ENCODE results near the gene SMC4. TPM values are rescaled to one million over a fixed set of nuclear protein-coding genes. Genes with fewer than 3 reads are reported as not detected.
"Not testable (repeated sequence)": the region's sequence is repeated elsewhere in the genome, so short reads cannot be mapped to it uniquely, and the experiment has no call there.

SMC4 gene
- total RNA-seq, 2 experiments from 2014 or later = 153 to 164 TPM

DNA sequence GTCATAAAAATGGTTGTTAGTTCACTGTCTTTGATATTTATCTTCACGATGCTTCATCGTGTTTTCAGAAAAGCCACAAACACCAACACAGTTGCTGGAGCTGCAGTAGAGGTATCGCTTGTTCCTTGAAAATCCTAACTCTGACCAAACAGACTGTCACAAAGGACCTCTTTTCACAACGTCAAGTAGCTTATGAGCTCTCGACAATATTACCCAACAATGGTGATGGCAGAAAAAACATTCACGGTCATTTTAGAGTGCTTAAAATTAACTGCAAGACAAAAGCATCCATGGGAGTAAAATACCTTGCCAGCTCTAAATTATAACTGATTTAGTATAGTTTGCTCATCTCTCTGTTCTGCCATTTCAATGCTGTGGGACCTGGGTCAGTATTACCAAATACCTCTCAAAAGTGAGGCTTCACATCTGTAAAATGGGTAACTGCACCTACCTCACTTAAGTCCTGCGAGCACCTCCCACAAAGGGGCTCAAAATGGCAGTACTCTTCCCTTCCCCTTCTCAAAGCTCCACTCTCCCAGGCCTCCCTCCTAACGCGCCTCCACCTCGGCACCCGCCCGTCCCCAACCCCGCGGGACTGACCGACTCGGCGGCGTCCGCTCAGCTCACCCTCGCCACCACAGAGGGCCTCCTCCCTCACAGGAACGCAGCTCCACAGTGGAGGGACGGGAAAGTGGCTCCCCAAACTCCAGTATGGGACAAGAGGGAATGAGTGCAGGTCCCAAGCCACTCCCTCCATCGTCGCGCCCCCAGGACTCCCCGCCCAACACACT is 49.6 kb downstream of the SMC4 start:
- H3K36me3 Mint-ChIP-seq = peaks cover 37% of the 10 kb centered on the region
- DNase-seq = no peak
- peak overlapping the region; percentile 93 for H3K27ac Mint-ChIP-seq
- no peaks in the 10 kb centered on the region for H3K27me3 Mint-ChIP-seq
- peak overlapping the region; percentile 90 for H3K4me3 Mint-ChIP-seq
- H3K4me1 Mint-ChIP-seq = peaks cover 26% of the 10 kb centered on the region
- H3K9me3 Mint-ChIP-seq = peaks cover 1% of the 10 kb centered on the region

DNA sequence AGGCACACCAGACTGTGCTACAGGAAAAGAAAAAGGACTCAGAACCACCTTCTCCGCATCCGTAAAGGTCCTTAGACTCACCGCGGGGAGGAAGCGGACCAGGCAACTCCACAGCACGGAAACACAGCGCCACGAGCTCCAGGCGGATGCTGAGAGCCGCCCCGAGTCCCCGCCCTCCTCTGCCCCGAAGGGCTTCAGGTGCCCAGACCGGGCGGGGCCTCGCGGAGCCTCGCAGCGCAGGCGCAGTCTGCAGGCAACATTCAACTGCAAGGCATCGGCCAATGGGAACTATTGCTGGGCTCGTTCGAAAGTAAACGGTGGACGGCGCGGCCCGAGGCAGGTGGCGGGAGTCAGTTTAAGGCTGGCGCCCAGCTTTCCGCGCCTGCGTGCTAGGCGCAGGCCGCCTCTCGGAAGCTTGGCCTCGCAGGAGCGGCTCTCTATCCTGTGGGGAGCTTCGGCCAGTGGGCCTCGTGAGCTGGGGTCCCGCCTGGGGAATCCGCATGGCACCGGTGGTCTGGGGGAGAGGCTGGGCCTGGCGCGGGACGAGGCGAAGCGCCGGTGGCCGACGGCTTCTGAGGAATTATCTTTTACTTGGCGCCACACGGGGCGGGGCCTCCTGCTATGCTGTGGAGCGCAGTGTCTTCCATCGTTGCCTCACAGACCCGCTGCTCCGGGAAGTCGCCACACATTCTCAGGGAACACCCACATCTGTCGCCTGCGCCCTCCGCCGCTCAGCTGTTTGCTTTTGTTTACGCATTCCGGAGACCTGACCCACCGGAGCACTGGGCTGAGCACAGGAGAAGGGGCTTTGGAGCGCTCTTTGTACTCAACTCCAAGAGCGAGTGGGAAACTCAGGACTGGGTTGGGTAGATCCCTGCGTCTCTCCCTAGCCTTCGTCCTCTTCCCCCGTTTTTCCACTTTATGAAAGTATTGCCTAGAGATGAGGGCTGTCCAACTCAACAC is 50.5 kb downstream of the SMC4 start, which contains the start of gene TRIM59:
TSS of gene TRIM59 (minus strand) at position 151 of the 963 bp plus-strand sequence. CDS start 10,603 bp downstream, outside the sequence.
- peak within 1 kb of the TSS; percentile 90 for H3K4me3 Mint-ChIP-seq
- peaks cover 1% of the 10 kb centered on the region for H3K9me3 Mint-ChIP-seq
- peaks cover 31% of the 10 kb centered on the region for H3K36me3 Mint-ChIP-seq
- peak; percentile 98 for DNase-seq
- H3K27ac Mint-ChIP-seq = peak within 1 kb of the TSS; percentile 93
- no peaks in the 10 kb centered on the region for H3K27me3 Mint-ChIP-seq
- H3K4me1 Mint-ChIP-seq = peaks cover 21% of the 10 kb centered on the region

DNA sequence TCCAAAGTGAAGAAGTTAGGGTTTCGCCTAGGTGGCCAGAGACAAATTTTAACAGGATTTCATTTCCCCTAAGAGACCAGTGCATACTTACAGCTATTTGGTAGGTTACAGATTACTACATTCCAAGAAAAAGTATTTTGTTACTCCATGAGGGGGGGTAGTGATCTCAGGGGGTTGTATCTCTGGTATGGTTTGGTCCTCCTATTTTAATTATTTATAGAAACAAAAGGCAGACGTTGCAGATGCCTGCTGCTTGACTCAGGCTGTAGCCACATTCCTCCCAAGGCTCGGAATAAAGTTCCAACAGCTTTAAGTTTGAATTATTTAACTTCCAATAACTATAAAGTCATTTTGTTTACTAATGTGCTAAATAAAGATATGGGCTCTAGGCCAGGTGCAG is 51.4 kb downstream of the SMC4 start:
- Mint-ChIP-seq H3K4me3 (peak overlapping the region; percentile 90), H3K36me3 (peaks cover 22% of the 10 kb centered on the region), H3K9me3 (no peaks in the 10 kb centered on the region), H3K4me1 (peaks cover 20% of the 10 kb centered on the region), H3K27me3 (no peaks in the 10 kb centered on the region), H3K27ac (peak overlapping the region; percentile 93)
- DNase-seq = no peak

DNA sequence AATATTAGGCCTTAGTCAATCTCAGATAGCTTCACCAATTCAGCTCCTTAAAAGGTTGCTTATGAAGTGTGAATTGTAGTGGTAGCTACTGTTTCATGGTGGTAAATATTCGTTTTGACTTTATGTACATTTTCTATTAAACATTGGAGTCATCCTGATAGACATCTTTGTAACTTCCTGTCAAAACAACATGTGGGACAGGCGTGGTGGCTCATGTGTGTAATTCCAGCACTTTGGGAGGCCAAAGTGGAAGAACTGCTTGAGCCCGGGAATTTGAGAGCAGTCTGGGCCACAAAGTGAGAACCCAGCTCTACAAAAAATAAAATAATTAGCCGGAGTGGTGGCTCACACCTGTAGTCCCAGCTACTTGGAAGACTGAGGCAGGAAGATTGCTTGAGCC is 52.2 kb downstream of the SMC4 start:
- Mint-ChIP-seq H3K4me3 (no peak overlapping the region), H3K27me3 (no peaks in the 10 kb centered on the region), H3K9me3 (no peaks in the 10 kb centered on the region), H3K36me3 (peaks cover 17% of the 10 kb centered on the region), H3K4me1 (peaks cover 17% of the 10 kb centered on the region), H3K27ac (no peak overlapping the region)
- no peak for DNase-seq

DNA sequence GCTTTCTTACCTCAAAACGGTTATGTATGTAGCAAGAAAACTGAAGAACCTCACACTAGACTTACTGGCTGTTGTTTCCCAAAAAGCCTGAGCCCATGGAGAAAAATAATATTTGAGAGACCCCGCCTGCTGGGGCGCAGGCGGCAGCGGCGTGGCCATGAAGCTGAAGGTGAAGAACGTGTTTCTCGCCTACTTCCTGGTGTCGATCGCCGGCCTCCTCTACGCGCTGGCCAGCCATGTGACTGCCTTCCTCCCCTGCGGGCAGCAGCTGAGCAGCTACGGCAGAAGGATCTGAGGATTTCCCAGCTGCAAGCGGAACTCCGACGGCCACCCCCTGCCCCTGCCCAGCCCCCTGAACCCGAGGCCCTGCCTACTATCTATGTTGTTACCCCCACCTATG is 52.8 kb downstream of the SMC4 start:
- H3K4me3 Mint-ChIP-seq, DNase-seq, H3K27me3 Mint-ChIP-seq, H3K27ac Mint-ChIP-seq, H3K9me3 Mint-ChIP-seq: not testable (repeated sequence)
- peaks cover 14% of the 10 kb centered on the region for H3K36me3 Mint-ChIP-seq
- H3K4me1 Mint-ChIP-seq = peaks cover 13% of the 10 kb centered on the region

DNA sequence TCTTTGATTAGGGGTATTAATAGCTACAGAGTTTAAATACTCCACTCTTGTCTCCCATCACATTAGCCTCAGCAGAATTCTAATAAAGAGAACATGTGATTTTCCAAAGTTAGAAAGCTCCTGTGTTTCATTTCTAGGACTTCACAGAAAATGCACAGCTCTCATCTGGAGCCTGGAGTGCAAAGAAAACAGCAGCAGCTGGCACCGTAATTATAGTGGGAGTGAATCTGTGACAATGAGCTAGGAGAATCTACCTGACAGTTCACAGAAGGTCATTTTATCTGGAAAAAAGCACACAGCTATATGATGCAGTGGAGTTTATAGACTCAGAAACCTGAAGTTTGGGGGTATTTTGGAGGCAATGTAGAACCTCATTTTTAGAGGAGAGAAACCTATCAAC is 55.5 kb downstream of the SMC4 start:
- no peak for DNase-seq
- H3K27ac Mint-ChIP-seq = no peak overlapping the region

DNA sequence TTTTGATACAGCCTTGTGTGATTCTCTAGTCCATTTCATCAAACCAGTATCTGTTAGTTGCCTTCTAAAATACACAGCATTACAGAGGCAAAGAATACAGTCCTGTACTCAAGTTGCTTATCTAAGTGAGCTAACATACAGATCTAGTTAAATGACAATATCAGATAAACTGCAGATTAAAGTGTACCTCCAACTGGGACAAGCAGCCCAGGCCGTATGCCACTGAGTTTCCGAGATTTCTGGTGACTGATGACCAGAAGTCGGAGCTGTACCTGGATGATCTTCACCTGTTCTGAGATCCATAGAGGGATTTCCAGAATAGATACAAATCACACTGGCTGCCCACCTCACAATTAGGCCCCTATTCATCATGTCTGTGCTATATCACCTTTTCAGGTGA is 56.4 kb downstream of the SMC4 start:
- Mint-ChIP-seq H3K9me3 (no peaks in the 10 kb centered on the region), H3K27me3 (no peaks in the 10 kb centered on the region), H3K4me1 (no peaks in the 10 kb centered on the region)

More for the DNA sequence above, 55.5 kb downstream of the SMC4 start:
- no peaks in the 10 kb centered on the region for H3K9me3 Mint-ChIP-seq
- H3K36me3 Mint-ChIP-seq = no peaks in the 10 kb centered on the region
- no peaks in the 10 kb centered on the region for H3K27me3 Mint-ChIP-seq
- H3K4me1 Mint-ChIP-seq = peaks cover 6% of the 10 kb centered on the region
- no peak overlapping the region for H3K4me3 Mint-ChIP-seq

DNA sequence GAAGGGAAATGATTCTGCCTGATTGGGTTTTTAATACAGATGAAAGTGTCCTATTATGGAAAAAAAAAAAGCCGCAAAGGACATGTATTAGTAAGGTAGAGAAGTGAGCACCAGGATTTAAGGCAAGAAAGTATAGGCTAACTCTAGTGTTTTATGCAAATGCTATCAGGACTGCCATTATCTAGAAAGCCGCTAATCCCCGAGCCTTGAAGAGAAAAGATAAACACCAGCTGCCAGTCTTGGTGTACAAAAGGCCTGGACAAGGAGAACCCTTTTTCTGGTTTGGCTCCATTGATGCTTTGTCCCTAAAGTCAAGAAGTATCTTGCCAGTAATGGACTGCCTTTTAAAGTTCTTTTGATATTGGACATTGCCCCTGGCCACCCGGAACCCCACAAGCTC is 58.7 kb downstream of the SMC4 start:
- no peaks in the 10 kb centered on the region for H3K36me3 Mint-ChIP-seq
- H3K9me3 Mint-ChIP-seq = no peaks in the 10 kb centered on the region
- no peak overlapping the region for H3K27ac Mint-ChIP-seq
- no peaks in the 10 kb centered on the region for H3K27me3 Mint-ChIP-seq
- H3K4me3 Mint-ChIP-seq = no peak overlapping the region
- no peaks in the 10 kb centered on the region for H3K4me1 Mint-ChIP-seq
- no peak for DNase-seq

More for the DNA sequence above, 56.4 kb downstream of the SMC4 start:
- Mint-ChIP-seq H3K4me3 (no peak overlapping the region), H3K36me3 (no peaks in the 10 kb centered on the region), H3K27ac (no peak overlapping the region)
- no peak for DNase-seq

DNA sequence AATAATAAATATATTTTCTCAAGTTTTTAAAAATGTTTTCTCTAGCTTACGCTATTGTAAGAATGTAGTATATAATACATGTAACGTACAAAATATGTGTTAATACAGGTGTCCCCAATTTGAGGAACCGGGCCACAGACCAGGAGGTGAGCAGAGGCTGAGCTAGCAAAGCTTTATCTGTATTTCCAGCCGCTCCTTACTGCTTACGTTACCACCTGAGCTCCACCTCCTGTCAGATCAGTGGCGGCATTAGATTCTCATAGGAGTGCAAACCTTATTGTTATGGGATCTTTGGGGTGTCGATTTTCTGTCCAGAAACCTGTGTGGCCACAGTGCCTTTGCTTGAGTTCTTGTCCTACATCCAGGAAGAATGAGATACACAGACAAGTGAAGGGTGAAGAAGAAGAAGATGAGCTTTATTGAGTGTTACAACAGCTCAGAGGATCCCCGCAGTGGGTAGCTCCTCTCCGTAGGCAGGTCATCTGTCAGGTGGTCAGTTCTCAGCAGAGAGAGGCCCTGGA is 60.1 kb downstream of the SMC4 start:
- no peaks in the 10 kb centered on the region for H3K9me3 Mint-ChIP-seq
- H3K27ac Mint-ChIP-seq = no peak overlapping the region
- H3K4me3 Mint-ChIP-seq = no peak overlapping the region
- no peaks in the 10 kb centered on the region for H3K27me3 Mint-ChIP-seq
- H3K36me3 Mint-ChIP-seq = no peaks in the 10 kb centered on the region
- DNase-seq = no peak
- no peaks in the 10 kb centered on the region for H3K4me1 Mint-ChIP-seq

DNA sequence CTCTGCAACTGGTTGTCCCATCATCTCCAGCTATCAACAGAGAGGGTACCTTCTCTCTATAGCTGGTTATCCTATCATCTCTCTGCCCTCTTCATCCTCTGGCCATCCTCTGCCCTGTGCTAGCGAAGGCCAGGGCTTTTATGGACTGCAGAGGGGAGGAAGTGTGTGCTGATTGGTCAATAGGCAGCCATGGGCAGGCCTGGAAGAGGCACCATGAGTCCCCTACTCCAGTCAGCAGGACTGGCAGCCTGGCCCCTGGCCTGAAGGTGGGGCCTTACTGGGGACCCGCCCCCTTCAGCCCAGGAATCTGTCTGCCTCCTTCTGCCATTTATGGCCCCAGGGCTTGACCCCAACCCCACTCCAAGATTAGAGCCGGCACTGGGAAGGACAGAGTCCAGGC is 60.6 kb downstream of the SMC4 start:
- no peaks in the 10 kb centered on the region for H3K27me3 Mint-ChIP-seq
- no peaks in the 10 kb centered on the region for H3K36me3 Mint-ChIP-seq
- no peaks in the 10 kb centered on the region for H3K9me3 Mint-ChIP-seq
- H3K27ac Mint-ChIP-seq = no peak overlapping the region
- no peaks in the 10 kb centered on the region for H3K4me1 Mint-ChIP-seq
- H3K4me3 Mint-ChIP-seq = no peak overlapping the region
- no peak for DNase-seq

DNA sequence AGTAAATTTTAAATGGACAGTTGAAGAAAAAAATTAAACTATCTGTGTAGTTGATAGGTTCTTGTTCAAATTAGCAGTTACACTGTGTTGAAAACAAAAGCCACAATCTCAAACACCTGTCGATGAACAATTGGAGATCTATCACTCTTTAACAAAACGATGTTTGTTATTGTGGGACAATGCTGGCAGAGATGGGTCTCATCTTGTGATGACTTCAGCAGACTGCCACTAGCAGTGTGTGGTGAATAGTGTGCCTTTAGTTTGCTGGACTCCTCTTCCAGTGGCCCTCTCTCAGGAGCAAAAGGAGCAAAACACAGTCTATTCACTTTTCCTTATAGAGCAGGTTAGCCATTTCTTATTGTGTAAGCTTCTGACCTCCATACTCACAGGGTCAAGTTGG is 64.9 kb downstream of the SMC4 start:
- DNase-seq = no peak
- H3K9me3 Mint-ChIP-seq = no peaks in the 10 kb centered on the region
- H3K27ac Mint-ChIP-seq = no peak overlapping the region
- no peaks in the 10 kb centered on the region for H3K4me1 Mint-ChIP-seq
- no peaks in the 10 kb centered on the region for H3K36me3 Mint-ChIP-seq
- H3K27me3 Mint-ChIP-seq = peaks cover 5% of the 10 kb centered on the region
- H3K4me3 Mint-ChIP-seq = no peak overlapping the region

DNA sequence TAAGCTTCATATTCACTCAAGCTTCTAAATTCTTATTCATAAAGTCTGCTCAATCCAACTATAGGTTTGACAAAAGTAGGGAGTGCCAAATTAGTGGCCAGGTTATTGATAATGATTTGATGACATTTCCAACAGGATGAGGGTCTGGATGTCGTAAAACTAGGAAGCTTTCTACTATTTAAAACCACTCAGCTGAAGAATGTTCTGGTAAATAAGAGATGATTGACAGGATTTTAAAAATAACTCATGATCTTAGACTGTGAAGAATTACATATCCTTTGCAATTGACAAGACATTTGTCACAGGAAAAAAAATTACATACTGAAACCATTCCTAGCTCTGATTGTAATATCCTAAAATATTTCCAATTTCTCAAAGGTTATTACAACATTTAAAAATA is 65.5 kb downstream of the SMC4 start:
- Mint-ChIP-seq H3K9me3 (peaks cover 5% of the 10 kb centered on the region), H3K4me1 (no peaks in the 10 kb centered on the region), H3K27ac (no peak overlapping the region), H3K4me3 (no peak overlapping the region), H3K36me3 (peaks cover 4% of the 10 kb centered on the region), H3K27me3 (peaks cover 5% of the 10 kb centered on the region)
- no peak for DNase-seq

DNA sequence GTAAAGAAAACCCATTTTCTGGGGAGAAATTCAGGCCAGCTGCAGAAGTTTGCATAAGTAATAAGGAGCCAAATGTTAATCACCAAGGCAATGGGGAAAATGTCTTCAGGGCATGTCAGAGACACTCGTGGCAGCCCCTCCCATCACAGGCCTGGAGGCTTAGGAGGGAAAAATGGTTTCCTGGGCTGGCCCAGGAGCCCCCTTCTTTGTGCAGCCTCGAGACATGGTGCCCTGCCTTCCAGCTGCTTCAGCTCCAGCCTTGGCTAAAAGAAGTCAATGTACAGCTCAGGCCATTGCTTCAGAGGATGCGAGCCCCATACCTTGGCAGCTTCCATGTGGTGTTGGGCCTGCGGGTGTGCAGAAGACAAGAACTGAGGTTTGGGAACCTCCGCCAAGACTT is 70.7 kb downstream of the SMC4 start:
- H3K4me3 Mint-ChIP-seq = no peak overlapping the region
- no peak overlapping the region for H3K27ac Mint-ChIP-seq
- DNase-seq = no peak
- no peaks in the 10 kb centered on the region for H3K4me1 Mint-ChIP-seq
- H3K27me3 Mint-ChIP-seq = peaks cover 5% of the 10 kb centered on the region
- peaks cover 8% of the 10 kb centered on the region for H3K9me3 Mint-ChIP-seq
- H3K36me3 Mint-ChIP-seq = peaks cover 4% of the 10 kb centered on the region

DNA sequence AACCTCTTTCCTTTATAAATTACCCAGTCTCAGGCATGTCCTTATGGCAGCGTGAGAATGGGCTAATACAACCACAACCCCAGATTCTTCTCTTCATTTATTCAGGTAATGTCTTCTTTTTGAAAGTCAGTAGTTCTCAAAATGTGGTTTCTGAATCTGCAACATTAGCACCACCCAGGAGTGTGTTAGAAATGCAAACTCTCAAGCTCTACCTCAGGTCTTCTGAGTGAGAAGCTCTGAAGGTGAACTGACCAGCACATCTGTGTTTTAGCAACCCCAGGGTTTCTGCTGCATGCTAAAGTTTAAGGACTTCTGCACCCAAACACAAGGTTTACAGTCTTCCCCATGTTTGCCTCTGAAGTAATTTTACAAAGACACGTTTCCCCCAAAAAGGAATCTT is 72.4 kb downstream of the SMC4 start:
- no peak for DNase-seq
- Mint-ChIP-seq H3K27ac (no peak overlapping the region), H3K27me3 (peaks cover 5% of the 10 kb centered on the region), H3K36me3 (peaks cover 4% of the 10 kb centered on the region), H3K9me3 (peaks cover 8% of the 10 kb centered on the region), H3K4me3 (no peak overlapping the region), H3K4me1 (no peaks in the 10 kb centered on the region)

DNA sequence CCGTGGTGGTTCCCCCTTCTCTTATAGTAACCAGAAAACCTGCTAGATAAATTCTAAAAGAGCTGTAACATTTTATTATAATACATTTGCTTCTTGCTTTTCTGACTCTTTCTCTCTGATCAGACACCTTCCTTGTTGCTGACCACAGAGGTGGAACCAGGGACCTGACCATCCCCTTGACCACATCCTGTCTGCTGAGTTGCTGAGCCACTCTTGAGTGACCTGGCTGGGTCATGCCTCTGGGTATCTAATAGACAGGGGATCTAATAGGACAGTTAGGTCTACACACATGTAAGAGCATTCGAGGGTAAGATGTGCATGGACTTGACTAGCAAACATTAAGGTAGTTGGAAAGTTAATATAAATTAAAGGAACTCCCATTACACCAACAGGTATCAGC is 72.9 kb downstream of the SMC4 start:
- H3K27me3 Mint-ChIP-seq = peaks cover 5% of the 10 kb centered on the region
- no peak overlapping the region for H3K4me3 Mint-ChIP-seq
- H3K27ac Mint-ChIP-seq = no peak overlapping the region
- H3K4me1 Mint-ChIP-seq = no peaks in the 10 kb centered on the region
- H3K9me3 Mint-ChIP-seq = peaks cover 8% of the 10 kb centered on the region
- H3K36me3 Mint-ChIP-seq = peaks cover 4% of the 10 kb centered on the region
- no peak for DNase-seq

All from activated naive CD8-positive, alpha-beta T cell treated with anti-CD3 and anti-CD28 coated beads for 36 hours (primary cell).